GM12892 (cell line): ENCODE results near the gene DOCK1.

Experiments
- POLR2A ChIP-seq: IDR thresholded peaks from 2 replicates; pipeline ENCODE4 v1.6.1; 2011; ENCODE audit warnings: low read depth, low read length, control low read depth
- POLR2AphosphoS5 ChIP-seq: IDR thresholded peaks from 2 replicates; pipeline ENCODE4 v1.6.1; 2011; ENCODE audit warnings: low read depth, low read length, control low read depth

GRCh38 chr10:127203067-127203466, 297.8 kb downstream of the DOCK1 start:
- TF ChIP-seq POLR2A: no peak
- no peak for TF ChIP-seq POLR2AphosphoS5
